Cardiac fibroblast (primary cell): Measurements from ENCODE around the gene TFAP2E.

ENCODE experiments used
- DNase-seq, 2 donors: peaks; one replicate each; pipeline versions ENCODE4 v3.0.0 to v3.0.0-alpha.2; 2010; ENCODE audit warnings: low read depth in 2 of 2
- H3K4me3 ChIP-seq, 2 donors: replicated peaks in 1 of 2; 1 replicate in 1 of 2; 2 replicates in 1 of 2; pipeline ENCODE4 v1.5.1; 2011; ENCODE audit warnings: low read depth in 2 of 2, low read length in 2 of 2, mild to moderate bottlenecking in 2 of 2, moderate library complexity in 1 of 2
- TF ChIP-seq, protein P1 (sequence below): IDR thresholded peaks from one replicate; pipeline ENCODE4 v1.5.1; 2011; ENCODE audit warnings: low read depth, mild to moderate bottlenecking, low read length, inconsistent platforms

Gene TFAP2E

DNA sequence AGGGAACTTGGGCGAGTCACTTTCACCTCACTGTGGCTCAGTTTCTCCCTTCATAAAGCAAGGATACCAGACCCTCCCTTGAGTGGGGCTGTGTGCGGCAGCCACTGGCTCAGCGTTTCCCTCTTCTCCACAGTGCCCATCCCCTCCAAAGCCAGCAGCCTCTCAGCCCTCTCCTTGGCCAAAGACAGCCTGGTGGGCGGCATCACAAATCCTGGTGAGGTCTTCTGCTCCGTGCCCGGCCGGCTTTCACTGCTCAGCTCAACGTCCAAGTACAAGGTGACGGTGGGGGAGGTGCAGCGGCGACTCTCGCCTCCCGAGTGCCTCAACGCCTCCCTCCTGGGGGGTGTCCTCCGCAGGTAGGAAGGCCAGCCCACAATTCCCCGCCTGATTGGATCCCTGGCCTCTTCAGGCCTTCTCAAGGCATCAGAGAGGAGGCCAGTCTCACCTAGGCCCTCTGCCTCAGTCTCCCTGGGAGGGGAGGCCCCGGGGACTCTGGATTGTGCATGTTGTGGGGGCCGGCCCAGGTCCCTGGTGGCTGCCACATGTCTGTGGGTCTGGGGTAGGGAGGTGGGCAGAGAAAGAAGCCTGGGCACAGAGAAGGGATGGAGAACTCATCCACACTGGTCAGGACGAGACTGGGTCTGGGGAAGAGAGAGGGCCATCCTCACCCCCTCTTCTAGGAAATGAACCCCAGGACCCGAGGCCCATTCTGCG is 15.2 kb downstream of the TFAP2E start:
- TF ChIP-seq, protein P1, sequence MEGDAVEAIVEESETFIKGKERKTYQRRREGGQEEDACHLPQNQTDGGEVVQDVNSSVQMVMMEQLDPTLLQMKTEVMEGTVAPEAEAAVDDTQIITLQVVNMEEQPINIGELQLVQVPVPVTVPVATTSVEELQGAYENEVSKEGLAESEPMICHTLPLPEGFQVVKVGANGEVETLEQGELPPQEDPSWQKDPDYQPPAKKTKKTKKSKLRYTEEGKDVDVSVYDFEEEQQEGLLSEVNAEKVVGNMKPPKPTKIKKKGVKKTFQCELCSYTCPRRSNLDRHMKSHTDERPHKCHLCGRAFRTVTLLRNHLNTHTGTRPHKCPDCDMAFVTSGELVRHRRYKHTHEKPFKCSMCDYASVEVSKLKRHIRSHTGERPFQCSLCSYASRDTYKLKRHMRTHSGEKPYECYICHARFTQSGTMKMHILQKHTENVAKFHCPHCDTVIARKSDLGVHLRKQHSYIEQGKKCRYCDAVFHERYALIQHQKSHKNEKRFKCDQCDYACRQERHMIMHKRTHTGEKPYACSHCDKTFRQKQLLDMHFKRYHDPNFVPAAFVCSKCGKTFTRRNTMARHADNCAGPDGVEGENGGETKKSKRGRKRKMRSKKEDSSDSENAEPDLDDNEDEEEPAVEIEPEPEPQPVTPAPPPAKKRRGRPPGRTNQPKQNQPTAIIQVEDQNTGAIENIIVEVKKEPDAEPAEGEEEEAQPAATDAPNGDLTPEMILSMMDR: no peak
- H3K4me3 ChIP-seq: no peak overlapping the region
- no peak for DNase-seq

DNA sequence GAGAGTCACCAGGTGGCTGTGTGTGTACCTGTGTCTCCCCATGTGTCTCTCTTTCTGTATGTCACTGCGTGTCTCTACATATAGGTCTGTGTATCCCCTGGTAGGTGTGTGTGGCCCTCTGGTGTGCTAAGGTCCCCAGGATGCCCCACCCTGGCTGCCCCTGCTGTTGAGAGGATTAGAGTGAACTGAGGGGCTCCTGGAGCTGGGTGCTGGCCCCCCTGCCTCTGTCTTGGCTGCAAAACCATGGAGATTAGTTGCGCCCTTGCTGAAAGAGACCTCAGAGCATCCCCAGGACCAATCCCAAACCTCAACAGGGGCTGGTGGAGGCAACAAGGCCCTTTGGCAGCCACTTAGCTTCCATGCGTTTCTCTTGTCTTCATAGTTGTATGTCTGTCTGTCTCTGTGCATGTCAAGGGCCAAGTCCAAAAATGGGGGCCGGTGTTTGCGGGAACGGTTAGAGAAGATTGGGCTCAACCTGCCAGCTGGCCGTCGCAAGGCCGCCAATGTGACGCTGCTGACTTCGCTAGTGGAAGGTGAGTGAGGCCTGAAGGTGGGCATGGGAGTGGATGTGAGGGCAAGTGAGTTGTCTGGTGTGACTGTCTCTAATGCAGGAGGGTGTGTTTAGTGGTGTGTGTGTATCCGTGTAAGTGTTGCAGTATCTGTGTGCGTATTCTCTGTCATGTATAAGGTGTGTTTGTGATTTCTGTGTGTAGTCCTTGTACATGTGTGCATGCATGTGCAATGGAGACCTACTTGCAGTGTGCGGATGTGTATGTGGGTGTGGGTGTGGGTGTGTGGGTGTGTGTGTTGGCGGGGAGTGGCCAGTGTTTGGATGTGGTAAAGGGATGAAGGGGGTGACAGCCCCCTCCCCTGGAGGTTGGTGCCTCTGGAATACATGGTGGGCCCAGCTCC is 16.7 kb downstream of the TFAP2E start:
- TF ChIP-seq, protein P1: no peak
- no peak for DNase-seq
- H3K4me3 ChIP-seq: no peak overlapping the region

DNA sequence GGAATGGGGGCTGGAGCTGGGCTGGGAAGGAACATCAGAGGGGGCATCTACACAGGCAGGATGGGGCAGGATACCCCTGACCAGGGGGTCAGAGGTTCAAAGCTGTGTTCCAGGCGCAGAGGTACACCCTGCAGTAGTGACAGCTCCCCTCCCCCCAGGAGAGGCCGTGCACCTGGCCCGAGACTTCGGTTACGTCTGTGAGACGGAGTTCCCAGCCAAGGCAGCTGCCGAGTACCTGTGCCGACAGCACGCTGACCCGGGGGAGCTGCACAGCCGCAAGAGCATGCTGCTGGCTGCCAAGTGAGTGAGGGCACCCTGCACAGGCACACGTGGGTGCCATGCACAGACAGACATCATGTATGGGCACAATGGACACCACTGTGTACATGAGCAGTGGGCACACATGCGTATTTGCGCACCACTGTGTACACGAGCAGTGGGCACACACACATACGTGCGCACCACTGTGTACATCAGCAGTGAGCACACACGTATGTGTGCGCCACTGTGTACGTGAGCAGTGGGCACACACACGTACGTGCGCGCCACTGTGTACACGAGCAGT is 17.4 kb downstream of the TFAP2E start:
- no peak overlapping the region for H3K4me3 ChIP-seq
- no peak for DNase-seq
- TF ChIP-seq, protein P1: no peak

DNA sequence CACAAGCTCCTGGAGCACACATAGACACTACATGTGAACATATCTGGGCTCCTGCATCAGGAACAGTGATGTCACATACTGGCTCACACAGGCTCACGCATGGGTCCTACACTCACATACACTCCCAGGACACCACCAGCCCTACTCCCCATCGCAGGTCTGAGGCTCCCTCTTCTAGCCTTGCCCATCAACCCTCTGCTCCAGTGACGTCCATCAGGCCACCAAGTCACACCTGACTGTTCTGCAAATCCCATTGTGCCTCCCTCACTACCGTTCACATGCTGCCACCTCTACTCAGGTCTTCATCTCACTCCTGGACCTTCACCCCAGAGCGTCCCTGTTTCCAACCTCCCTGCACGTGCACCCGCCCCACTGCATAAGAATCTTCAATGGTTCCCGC is 18.1 kb downstream of the TFAP2E start:
- TF ChIP-seq, protein P1: no peak
- no peak overlapping the region for H3K4me3 ChIP-seq
- DNase-seq: no peak

DNA sequence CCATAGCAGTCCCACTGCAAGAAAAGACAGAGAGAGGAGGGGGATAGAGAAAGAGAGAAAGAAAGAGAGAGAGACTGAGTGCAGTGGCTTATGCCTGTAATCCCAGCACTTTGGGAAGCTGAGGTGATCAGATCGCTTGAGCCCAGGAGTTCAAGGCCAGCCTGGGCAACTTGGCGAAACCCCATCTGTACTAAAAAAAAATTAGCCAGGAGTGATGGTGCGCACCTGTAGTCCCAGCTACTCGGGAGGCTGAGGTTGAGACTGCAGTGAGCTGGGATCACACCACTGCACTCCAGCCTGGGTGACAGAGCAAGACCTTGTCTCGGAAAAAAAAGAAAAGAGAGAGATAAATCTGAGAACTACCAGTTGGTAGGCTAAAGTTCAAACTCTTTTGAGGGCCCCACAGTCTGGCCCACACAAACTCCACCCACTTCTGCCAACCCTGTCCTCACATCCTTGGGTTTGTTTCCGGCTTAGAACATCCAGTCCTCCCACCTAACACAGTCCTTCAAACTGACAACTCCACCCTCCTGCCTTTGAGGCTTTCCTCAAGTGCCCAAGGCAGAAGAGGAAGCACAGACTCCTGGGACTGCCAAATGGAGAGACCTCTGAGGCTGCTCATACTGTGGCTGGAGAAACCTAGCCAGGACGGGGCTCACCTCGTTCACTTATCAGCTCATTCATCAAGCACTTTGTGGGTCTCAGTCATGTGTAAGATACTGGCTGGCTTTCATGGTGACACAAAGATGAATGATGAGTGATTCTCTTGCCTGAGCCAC is 20.1 kb downstream of the TFAP2E start:
- no peak overlapping the region for H3K4me3 ChIP-seq
- DNase-seq: peak in 1 of 2 donors; percentile 31
- TF ChIP-seq, protein P1: no peak

DNA sequence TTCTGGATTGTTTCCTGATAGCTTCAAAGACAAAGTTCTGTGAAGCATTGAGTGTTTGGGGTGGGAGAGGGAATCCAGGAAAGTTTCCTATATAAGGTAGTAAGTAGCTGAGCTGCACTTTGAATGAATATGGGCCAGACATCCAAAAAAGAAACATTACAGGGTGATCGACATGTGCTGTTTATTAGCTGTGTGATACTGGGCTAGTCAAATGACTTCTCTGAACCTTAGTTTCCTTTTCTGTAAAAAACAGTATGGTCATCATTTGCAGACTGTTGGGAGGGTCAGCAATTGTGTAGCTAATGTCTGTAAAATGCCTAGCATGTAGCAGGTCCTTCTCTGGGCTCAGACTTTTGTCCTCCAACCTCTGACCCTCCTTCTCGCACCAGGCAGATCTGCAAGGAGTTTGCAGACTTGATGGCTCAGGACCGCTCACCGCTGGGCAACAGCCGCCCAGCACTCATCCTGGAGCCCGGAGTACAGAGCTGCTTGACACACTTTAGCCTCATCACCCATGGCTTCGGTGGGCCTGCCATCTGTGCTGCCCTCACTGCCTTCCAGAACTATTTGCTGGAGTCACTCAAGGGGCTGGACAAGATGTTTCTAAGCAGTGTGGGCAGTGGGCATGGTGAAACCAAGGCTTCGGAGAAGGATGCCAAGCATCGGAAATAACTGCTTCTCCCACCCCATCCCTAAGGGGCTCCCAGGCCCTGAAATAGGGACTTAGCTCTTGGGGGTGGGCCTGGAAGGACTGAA is 21.1 kb downstream of the TFAP2E start:
- TF ChIP-seq, protein P1: no peak
- H3K4me3 ChIP-seq: no peak overlapping the region
- no peak for DNase-seq
